ENCODE measurements around the gene TBCB. TPM values are rescaled to one million over a fixed set of nuclear protein-coding genes. Genes with fewer than 3 reads are reported as not detected.
"Not testable (repeated sequence)": the region's sequence is repeated elsewhere in the genome, so short reads cannot be mapped to it uniquely, and the experiment has no call there.

The TBCB gene
- total RNA-seq, result 100 to 1,000 TPM in 1 of 2 donors, 10 to 100 TPM in 1; 82.3 to 115 TPM

- Histone ChIP-seq H3K4me3 (peak within 1 kb of the TSS; percentile 75), H3K9ac (ENCODE audit: low read depth in 2 of 2, low read length in 2 of 2) (peak within 1 kb of the TSS; percentile 86 to 98), H3K9me3 (no peaks in the 10 kb centered on the region), H3K27me3 (no peaks in the 10 kb centered on the region), H3K4me1 (peaks cover 13% of the 10 kb centered on the region), H3K27ac (peak within 1 kb of the TSS; percentile 68), H3K36me3 (no peaks in the 10 kb centered on the region)
- no peak for TF ChIP-seq CTCF (IDR thresholded peaks at IDR 0.05)
- DNase-seq, result peak; percentile 93
- intact Hi-C loops (cut with DNase I), result loop anchor here (10.0 kb wide), 2 partner anchors 61 to 101 kb away; partner anchors contain the start of genes ALKBH6, THAP8 and WDR62
Observed at GRCh38 chr19:36115453-36116343, at the start of gene TBCB. Gene TBCB (plus strand): TSS chr19:36115468. CDS start chr19:36115561, 93 bp downstream.

- intact Hi-C loops (cut with DNase I), result loop anchor here (10.0 kb wide), 1 partner anchor 107 kb away; no protein-coding TSS in a partner anchor
- DNase-seq, result no peak
Observed at GRCh38 chr19:36067681-36068080, 47.6 kb upstream of the TBCB start.

GRCh38 chr19:36068810-36069499, 46.3 kb upstream of the TBCB start:
- not testable (repeated sequence) for H3K9me3 ChIP-seq; DNase-seq; H3K27ac ChIP-seq; H3K36me3 ChIP-seq; H3K4me1 ChIP-seq; H3K27me3 ChIP-seq; H3K4me3 ChIP-seq; H3K9ac ChIP-seq (ENCODE audit: low read depth in 2 of 2, low read length in 2 of 2)
- intact Hi-C loops (cut with DNase I), result loop anchor here (10.0 kb wide), 1 partner anchor 106 kb away; no protein-coding TSS in a partner anchor

More at GRCh38 chr19:36067681-36068080, 47.6 kb upstream of the TBCB start:
- no peaks in the 10 kb centered on the region for H3K36me3 ChIP-seq
- no peaks in the 10 kb centered on the region for H3K9me3 ChIP-seq
- no peaks in the 10 kb centered on the region for H3K27me3 ChIP-seq
- H3K4me3 ChIP-seq, result no peak overlapping the region
- no peak for TF ChIP-seq CTCF (IDR thresholded peaks at IDR 0.05)
- no peaks in the 10 kb centered on the region for H3K4me1 ChIP-seq
- no peak overlapping the region for H3K27ac ChIP-seq
- no peak overlapping the region for H3K9ac ChIP-seq (ENCODE audit: low read depth in 2 of 2, low read length in 2 of 2)

GRCh38 chr19:36072081-36072480, 43.2 kb upstream of the TBCB start:
- Histone ChIP-seq H3K9ac (ENCODE audit: low read depth in 2 of 2, low read length in 2 of 2) (no peak overlapping the region), H3K27me3 (no peaks in the 10 kb centered on the region), H3K4me1 (no peaks in the 10 kb centered on the region), H3K4me3 (no peak overlapping the region), H3K9me3 (no peaks in the 10 kb centered on the region), H3K36me3 (no peaks in the 10 kb centered on the region), H3K27ac (no peak overlapping the region)
- no peak for DNase-seq
- no peak for TF ChIP-seq CTCF (IDR thresholded peaks at IDR 0.05)
- intact Hi-C loops (cut with DNase I), result no loop called here

- no peaks in the 10 kb centered on the region for H3K27me3 ChIP-seq
- H3K9ac ChIP-seq (ENCODE audit: low read depth in 2 of 2, low read length in 2 of 2), result no peak overlapping the region
- no peaks in the 10 kb centered on the region for H3K4me1 ChIP-seq
- H3K27ac ChIP-seq, result no peak overlapping the region
- no peaks in the 10 kb centered on the region for H3K9me3 ChIP-seq
- TF ChIP-seq CTCF (IDR thresholded peaks at IDR 0.05), result no peak
- intact Hi-C loops (cut with DNase I), result no loop called here
- no peaks in the 10 kb centered on the region for H3K36me3 ChIP-seq
- DNase-seq, result no peak
- H3K4me3 ChIP-seq, result no peak overlapping the region
Observed at GRCh38 chr19:36073121-36073876, 42.0 kb upstream of the TBCB start.

All from colonic mucosa (tissue), 4 donors.